Skin of body (tissue), 2 donors: ENCODE measurements around the gene GLI3. TPM values are rescaled to one million over a fixed set of nuclear protein-coding genes. Genes with fewer than 3 reads are reported as not detected.
A peak's percentile ranks its signal among the peaks of the same experiment; 100 is the strongest.

Source experiments
- DNase-seq: peaks from one replicate; lab custom pipeline; 2025; lab: John Stamatoyannopoulos, UW
- total RNA-seq: library from RNA; depleted of rRNA; stranded (reverse); fragments of >200 nt; gene quantifications from one replicate; pipeline ENCODE4 v1.2.3, GENCODE V29; 2014

Gene GLI3
- total RNA-seq, 1 donor from 2014 or later: 23.4 TPM

DNA sequence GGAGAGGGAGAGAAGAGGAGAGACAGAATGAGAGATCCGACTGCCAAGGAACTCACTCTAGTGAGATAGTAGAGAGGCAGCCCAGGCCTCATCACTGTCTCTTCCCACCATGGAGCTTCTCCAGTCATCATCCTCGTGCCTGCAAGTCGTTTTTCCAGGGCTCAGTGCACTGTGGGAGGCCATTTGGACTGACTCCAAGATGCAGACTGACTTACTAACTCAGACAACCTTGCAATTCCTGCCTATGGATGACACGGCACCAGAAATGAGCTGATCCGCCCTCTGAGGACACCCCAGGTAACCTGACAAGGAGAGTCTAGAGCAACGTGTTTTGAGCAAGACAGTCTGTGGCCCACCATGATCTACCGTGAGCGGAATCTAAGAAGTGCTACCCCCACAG is 154.9 kb downstream of the GLI3 start:
- peak; percentile 23 for DNase-seq

DNA sequence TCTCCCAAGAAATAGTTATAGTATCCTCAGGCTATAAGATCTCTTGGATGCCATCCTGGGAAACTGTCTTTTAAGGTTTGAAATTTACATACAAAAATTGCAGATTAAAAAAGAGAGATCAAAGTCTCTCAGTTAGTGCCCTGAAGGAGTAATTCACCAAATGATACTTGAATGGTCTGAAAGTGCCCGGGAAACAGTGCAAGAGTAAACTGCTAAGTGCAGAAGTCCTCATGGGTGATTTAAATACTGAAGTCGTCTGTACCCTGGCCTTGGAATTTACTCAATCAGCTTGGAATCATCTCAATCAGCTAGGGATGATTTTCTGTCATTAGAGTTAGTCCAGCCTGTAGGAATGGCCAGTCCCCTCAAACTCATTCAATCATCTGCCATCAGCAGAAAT is 155.3 kb downstream of the GLI3 start:
- DNase-seq: no peak

- DNase-seq: peak; percentile 71
Observed at GRCh38 chr7:42080841-42081586, 156.0 kb downstream of the GLI3 start.

- DNase-seq: no peak
Observed at GRCh38 chr7:42077271-42078135, 159.5 kb downstream of the GLI3 start.

- no peak for DNase-seq
Observed at GRCh38 chr7:42076870-42077269, 160.1 kb downstream of the GLI3 start.

GRCh38 chr7:42075418-42075817 is 161.6 kb downstream of the GLI3 start:
- DNase-seq: peak; percentile 53

DNA sequence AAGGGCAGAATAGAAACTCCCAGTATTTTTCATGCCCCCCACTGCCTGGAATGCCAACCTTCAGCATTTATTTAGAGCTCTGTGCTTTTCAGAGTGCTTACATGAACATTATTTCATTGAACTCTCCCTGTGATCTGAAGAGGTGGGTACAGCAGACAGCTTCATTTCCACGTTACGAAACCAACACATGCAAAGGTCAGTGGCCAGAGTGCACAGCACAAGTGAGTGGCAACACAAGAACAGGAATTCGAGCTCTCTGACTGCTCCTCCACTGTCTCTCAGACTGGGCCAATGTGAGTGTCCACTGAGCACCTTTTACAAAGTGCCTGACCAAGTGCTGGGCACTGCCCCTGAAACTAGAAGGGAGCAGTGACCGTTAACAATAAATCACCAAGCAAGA is 162.9 kb downstream of the GLI3 start:
- DNase-seq: no peak

- peak; percentile 19 for DNase-seq
Observed at GRCh38 chr7:42071372-42072261, 165.4 kb downstream of the GLI3 start.

DNA sequence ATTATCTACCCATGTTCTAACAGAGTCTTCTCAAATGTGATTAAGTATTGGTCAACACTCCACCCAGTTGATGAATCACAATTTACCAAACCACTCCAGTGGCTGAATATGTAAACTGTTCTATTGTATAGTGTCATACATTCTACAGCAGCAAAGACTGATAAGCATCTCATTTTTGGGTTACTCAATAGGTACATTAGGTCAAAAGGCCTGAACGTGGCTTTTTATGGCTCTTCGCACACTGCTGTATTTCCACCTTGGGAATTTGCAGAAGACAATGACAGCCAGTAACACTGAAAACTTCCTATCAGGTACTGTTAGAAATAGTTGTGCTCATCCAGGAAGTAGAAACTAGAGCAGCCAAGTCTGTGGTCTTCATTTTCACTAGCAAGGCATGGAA is 166.9 kb downstream of the GLI3 start:
- no peak for DNase-seq

GRCh38 chr7:42069590-42069989 is 167.4 kb downstream of the GLI3 start:
- DNase-seq: no peak

DNA sequence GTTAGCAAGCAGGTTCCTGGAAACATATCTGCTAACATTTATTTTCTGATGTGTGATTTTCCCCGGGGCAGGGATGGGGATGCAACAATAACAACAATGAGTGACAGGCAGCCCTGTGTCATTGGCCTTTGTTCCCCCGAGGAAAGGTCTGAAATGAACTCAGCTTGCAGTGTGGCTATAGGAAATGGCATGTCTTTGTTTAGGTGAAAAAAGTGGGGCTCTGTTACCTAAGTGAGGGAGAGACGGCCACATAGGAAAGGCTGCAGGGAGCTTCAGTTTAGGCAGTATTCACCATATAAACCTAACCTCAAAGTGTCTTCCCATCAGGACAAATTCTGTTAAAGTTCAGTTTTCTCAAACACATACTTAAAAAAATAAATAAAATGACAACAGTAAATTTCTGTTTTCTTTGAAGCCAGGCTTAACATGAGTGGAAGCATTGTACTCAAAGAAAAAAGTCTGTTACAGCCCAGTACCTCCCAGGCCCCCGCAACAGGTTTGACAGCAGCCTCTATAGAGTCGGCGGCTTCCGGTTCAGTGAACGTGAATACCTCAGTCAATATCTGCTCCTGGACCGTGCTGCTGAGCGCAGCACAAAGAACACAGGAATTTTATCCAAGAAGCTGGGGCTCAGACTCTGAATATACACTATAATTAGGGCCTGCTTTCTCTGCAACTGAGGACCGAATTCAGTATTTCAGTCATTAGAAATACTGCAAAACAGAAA is 168.3 kb downstream of the GLI3 start:
- no peak for DNase-seq

GRCh38 chr7:42065942-42066341 is 171.1 kb downstream of the GLI3 start:
- DNase-seq: no peak

GRCh38 chr7:42065015-42065414 is 172.0 kb downstream of the GLI3 start:
- no peak for DNase-seq

GRCh38 chr7:42064534-42064933 is 172.5 kb downstream of the GLI3 start:
- no peak for DNase-seq

GRCh38 chr7:42059275-42059674 is 177.7 kb downstream of the GLI3 start:
- DNase-seq: no peak

DNA sequence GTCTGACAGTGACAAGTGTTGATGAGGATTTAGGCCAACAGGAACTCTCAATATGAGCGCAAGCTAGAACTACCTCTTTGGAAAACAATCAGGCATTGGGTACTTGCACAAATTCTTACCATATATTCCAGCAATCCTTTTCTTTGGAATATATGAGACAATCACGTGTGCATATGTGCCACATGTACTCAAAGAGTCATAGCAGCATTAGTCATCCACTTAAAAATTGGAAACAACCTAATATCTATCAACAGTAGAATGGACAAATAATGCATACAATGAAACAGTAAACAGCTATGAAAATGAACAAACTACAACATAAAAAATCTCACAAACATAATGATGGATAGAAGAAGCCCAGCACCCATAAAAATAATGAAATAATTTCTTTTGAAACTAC is 179.7 kb downstream of the GLI3 start:
- DNase-seq: no peak

DNA sequence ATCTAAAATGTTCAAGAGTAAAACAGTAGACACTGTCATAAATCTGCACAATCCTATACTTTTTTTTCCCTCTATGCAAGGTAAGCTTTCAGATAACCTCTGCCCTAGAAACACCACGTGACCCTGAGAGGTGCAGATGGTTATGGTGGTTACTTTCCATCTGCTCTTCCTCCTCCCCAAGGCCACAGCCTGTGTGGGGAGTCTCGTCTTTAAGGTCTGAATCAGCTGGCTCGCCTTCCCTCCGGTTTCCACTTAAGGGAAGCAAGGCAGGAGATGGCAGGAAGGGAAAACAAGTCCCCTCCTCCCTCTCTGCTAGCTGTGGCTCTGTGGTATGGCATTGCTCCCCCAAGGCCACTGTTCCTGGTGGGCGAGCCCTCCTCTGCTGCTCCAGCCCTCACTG is 181.8 kb downstream of the GLI3 start:
- DNase-seq: no peak

DNA sequence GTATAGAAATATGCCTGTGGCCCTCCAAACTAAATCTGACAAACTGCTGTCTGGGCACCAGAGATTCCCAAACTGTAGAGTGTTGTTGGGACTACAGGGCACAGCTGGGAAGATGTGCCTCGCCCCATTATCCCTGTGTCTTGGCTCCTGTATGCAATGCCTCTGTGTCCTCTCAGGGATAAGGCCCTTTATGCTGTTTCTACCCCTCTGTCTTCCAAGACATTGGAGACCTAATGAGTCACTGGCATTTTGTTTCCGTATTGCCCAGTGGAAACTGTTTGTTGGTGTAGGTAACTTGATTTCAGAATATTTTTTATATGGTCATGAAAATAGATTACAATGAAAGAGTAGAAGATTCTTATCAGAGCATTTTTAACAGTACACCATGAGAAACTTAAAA is 183.2 kb downstream of the GLI3 start:
- DNase-seq: no peak

DNA sequence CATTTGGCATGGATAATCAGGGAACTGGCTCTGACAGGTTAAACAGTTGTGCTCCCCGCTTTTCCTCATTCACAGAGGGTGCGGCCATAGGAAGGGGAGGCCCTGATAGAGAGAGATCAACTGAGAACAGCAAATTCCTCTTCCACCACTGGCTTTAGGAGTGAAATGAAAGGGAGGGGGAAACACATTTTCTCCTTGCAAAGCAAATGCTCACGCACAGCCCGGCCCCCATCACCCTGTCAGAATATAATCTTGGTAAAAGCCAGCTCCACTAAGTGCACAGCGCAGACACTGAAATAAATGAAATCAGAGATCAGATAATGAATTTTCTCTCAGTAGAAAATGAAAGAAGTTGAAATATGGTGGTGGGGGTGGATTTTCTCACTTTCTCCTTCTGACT is 187.2 kb downstream of the GLI3 start:
- DNase-seq: no peak

DNA sequence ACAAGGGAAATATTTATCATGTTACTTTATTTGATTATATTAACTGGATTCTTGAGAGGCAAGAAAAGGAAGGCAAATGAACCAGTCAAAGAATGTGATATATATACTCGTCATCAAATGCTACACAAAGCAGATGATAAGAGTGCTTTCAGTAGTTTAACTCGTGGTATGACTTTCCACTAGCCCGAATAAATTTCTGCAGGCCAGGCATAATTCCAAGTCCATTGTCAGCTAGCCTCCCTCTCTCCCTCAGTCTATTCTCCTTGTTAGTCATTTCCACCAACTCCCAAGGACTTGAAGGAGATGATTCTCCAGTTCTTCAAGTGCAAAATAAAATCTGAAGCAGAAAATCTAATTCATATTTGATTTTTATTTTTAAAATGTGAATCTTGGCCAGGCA is 190.5 kb downstream of the GLI3 start:
- no peak for DNase-seq

DNA sequence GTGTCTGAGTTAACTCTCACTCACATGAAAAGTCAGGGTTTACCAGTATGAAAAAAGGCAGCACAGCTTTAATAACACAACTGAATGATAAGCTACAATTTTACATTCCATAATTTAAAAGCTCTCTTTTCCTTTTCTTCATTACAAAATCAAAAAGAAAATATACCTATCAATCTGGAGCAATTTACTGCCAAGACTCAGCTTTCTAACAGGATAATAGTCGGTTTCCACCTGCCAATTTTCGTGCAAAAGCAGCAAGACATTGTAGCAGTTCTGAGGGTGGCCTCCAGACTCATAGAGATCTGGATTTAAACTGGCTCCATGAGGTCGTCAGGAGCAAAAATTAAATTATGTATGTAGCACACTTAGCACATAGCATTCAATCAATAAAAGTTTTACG is 191.0 kb downstream of the GLI3 start:
- DNase-seq: no peak
